C1 segment of cervical spinal cord (tissue), 14 donors: ENCODE data around the gene MYOM3.

Experiments used
- DNase-seq, 14 donors: peaks; one replicate each; lab custom pipeline; 2025; lab: John Stamatoyannopoulos, UW

MYOM3 gene

DNA sequence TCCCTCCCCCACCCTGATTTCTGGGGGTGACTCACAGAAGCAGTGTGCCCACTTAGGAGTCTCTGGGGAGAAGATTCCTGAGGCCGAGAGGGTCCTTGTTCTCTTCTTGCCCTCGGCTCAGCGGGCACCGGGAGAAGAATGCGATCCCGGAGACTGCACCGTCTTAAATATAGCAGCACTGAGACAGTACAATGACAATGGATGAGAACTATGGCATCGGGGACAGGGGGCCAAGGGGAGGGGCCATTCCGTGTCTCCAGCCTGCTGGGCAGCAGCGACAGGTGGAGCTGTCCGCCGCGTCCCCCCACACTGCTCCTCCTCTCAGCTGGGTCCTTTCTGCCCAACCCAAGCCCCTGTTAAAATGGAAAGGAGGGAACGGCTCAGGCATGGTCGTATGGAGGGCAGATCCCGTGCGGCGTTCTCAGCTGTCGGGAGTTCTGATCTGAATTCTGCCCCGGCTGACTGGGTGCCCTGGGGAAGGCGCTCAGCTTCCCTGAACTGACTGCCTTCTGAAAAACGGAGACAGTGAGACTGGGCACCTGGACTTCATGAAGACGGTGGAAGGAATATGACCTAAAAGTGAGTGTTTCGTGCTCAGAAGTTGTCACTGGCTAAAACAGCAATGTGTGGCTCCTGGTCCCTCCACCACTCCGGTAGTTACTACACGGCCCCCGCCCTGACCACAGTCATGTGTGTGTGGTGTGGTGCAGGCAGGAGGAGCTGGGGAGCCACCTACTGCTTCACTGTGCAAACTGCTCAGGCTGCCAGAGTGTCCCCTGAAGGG, at the start of gene MYOM3:
Gene MYOM3, minus strand, starts transcription at position 140 of the 784 bp plus-strand sequence. CDS start 3,499 bp downstream, outside the sequence.
- DNase-seq = peak in 6 of 14 donors; percentile 6 to 57 (median 21)

DNA sequence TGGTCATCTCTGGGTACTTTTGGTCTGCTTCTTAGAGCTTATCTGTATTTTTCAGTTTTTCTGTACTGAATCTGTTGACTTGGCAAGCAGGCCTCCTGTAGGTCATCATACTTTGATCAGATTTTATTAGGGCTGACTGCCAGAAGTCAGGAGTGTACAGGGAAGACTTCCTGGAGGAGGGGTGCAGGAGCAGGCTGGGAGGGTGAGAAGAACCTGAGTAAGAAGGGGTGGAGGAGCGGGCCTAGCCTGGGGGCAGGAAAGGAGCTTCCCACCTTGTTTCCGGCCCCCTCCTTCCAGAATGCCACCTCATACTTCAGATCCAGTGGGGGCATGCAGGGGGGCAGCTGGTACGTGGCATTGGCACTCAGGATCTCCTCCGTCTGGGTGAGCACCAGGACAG, 49.3 kb upstream of the MYOM3 start:
- DNase-seq = no peak

- no peak for DNase-seq
These were observed 47.4 kb upstream of the MYOM3 start for GRCh38 chr1:24159366-24159765.

GRCh38 chr1:24157918-24158481, 46.1 kb upstream of the MYOM3 start:
- DNase-seq = peak in 2 of 14 donors; percentile 10 to 97

DNA sequence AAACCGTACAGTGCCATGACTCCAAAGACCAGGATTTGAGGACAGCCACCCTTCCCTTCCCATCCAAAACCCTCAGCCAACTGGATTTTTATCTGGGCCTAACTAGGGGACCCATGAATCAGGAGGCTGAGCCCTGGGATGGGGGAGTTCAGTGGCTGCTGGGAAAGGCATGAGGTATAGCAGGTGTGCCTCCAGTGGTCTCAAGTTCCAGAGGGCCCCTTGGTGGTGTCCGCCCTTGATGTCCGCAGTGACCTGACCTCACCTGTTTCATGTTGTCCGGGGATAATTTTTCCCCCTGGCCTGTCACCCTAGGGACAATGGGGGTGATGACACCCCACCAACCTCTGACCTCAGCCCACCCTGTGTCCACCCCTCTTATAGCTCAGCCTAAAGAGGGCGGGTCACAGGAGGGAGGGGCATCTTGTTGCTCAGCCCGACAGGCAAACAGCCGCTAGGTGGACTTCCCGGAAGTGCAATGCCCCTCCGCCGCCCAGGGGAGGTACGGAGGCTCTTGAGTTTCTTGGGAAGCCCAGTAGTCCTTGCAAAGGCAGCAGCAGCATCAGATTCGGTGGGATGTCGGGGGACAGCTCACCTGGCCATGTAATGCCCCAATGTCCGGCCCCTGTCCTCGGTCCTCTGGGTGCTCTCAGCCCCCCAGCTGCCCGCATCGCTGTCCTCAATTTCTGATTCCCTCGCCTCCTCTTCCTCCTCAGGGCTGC, 44.8 kb upstream of the MYOM3 start:
- no peak for DNase-seq

GRCh38 chr1:24155011-24155782, 43.3 kb upstream of the MYOM3 start:
- no peak for DNase-seq

DNA sequence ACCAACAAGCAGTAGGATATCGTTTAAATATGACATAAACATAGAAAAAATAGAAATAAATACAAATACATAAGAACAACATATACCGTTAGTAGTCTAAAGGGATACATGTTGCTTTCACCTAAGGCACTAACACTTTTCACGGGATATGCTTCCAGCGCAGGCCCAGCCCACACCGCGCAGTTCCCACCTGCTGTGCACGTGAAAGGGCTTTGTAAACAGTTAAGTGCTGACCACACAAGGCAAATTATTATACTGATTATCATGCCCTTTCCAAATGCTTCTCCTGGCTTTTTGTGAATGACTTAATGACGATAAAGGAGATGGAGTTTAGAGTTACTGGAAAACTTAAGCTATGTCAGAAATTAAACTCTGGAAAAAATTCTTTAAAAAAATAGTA, 42.3 kb upstream of the MYOM3 start:
- no peak for DNase-seq

GRCh38 chr1:24152631-24153494, 40.9 kb upstream of the MYOM3 start:
- DNase-seq = no peak

- no peak for DNase-seq
These were observed 39.2 kb upstream of the MYOM3 start for GRCh38 chr1:24151175-24151533.

GRCh38 chr1:24150234-24151174, 38.6 kb upstream of the MYOM3 start:
- peak in 12 of 14 donors; percentile 15 to 87 (median 54) for DNase-seq

GRCh38 chr1:24149866-24150233, 37.9 kb upstream of the MYOM3 start:
- peak in 1 of 14 donors; percentile 5 for DNase-seq

DNA sequence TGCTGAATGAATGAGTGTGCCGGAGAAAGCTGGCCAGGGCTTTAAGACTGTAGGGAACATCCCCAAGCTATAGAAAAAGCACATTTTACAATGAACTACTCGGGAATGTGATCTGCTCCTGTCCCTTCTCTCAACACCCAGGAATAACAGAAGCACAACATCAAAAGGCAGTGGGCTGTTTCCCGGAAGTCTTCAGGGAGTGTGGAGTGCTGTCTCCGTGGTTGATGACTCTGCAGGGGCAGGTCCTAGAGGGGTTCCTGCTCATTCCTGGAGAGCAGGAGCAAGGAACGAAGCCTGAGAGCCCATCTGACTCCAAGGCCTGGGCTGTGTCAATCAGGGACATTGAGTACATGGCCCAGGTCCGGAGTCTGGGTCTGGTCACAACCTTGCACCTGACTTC, 35.9 kb upstream of the MYOM3 start:
- no peak for DNase-seq

- no peak for DNase-seq
These were observed 35.3 kb upstream of the MYOM3 start for GRCh38 chr1:24147194-24147593.

DNA sequence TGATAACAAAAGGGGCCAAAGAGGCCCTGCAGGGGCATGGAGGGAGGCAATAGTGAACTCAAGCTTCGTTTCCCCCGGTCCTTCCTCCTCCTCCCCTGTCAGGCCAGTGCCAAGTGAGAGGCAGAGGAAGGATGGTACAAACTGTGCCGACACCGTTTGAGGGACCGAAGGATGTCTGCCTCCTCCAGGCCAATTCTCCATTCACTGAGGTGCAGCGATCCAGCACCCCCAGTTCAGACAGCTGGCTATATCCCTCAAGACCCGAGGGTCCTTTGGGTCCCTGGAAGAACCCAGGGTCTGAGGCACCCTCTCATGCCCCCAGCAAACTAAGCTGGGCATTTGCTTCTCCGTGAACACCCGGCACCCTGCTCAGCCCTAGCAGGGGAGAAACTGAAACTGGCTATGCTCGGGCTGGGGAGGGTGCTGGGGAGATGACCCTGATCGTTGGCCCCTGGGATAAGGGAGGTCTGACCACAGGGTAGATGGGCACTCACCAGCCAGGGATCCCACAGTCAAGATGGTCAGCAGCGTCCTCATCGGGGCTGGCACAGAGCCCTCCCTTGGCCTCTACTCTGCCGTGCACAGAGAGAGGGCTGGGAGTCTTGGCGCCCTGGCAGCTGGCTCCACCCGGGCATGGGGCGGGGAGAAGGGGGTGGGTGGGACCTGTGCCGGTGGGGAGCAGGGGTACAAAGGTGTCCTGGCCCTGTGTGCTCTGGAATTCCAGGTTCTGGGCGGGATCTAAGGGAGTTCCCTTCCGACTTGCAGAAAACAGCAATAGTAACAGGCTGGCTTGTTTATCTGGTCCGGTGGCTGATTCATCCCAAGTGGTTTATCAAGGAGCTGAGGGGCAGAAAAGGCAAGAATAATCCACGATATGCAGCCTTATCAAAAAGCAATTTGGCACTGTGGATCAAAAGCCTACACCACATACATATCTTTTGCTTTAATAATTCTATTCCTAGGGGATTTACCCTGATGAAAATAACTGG, 30.9 kb upstream of the MYOM3 start, which contains the start of gene IL22RA1:
Gene IL22RA1, minus strand, starts transcription at position 595 of the 989 bp plus-strand sequence. Its CDS starts 58 bp downstream, at position 537.
- DNase-seq = peak in 1 of 14 donors; percentile 2

DNA sequence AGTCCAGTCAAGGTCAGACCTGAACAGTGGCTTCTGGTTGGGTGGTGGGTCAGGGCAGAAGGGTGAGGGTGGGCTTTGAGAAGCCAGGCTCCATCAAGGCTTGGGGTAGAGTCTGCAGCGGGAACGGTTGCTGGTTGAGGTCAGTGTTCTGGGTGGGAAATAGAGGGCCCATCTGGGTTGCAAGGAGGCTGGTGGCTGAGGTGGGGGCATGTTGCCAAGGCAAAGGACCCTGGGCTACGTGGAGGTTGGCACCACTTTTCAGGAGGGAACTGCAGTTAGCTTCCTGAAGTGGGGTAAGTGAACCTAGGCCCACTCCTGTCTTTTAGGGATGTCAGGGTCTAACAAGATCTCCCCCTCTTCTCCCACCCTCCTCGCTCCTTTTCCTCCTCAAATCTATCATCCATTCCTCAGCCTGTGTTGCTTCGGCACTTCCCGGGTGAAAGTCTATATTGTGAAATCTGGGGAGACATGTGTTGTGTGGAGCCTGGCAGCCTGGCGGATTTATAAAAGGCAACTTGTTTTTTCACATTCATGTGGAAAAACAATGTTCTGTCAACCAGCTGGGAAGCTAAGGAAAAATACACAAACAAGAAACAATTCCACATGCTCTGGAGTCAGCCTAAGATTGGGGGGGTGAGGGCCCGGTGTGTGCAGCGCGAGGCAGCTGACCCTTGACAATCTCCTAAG, 29.5 kb upstream of the MYOM3 start:
- DNase-seq = no peak

GRCh38 chr1:24140741-24141181, 28.8 kb upstream of the MYOM3 start:
- DNase-seq = no peak

DNA sequence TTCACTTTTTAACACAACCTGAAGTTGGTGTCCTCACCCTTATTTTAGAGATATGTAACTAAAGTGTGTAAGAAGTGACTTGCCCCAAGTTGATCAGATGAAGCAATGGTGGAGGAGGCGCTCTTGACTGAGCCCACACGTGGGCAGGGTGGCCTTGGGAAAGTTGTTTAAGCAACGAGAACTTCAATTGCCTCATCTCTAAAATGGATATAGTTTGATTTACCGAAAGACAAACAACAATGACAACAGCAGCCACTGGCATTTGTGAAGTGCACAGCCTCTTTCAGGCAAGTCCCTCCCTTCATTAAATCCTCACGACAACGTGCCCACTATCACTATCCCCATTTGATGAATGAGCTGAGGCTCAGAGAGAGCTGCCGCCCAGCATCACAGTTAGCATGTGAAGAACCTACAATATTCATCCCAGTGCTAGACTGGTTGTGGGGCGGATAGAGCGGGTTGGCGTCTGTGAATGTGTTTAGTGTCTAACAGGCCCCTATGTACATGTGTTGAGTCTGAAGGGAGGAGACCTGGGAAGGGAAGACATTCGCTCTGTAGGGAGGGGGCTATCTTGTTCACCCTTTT, 28.0 kb upstream of the MYOM3 start:
- DNase-seq = no peak

GRCh38 chr1:24139222-24139489, 27.2 kb upstream of the MYOM3 start:
- DNase-seq = no peak
